CD4-positive, alpha-beta T cell treated with Interleukin-17A for 4 hours (primary cell): Measurements from ENCODE around the gene SLC35G6.
"Not testable (repeated sequence)": the region's sequence is repeated elsewhere in the genome, so short reads cannot be mapped to it uniquely, and the experiment has no call there.

Experiments used
- DNase-seq: peaks from one replicate; pipeline ENCODE4 v3.0.0-alpha.2; 2020; ENCODE audit warnings: mixed read lengths

SLC35G6 gene

DNA sequence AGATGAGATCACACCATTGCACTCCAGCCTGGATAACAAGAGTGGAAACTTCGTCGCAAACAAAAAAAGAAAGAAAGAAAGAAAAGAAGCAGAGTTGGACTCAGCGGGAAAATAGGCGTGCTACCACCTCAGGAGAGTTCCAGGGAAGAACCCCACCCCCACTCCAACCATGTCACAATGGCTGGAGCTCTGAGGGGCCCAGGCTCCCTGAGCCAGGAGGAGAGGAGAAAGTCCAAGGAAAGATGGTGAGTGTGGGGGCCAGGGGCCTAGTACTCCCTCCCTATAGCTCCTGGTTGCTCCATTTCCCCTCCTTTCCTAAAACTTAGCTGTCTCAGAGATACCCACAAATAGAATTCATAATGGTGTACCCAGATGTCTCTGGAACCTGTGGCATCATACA lies at the start of gene SLC35G6:
Gene SLC35G6 (plus strand): TSS at position 172 of the 400 bp plus-strand sequence. CDS start 71 bp downstream, at position 243.
- not testable (repeated sequence) for DNase-seq

DNA sequence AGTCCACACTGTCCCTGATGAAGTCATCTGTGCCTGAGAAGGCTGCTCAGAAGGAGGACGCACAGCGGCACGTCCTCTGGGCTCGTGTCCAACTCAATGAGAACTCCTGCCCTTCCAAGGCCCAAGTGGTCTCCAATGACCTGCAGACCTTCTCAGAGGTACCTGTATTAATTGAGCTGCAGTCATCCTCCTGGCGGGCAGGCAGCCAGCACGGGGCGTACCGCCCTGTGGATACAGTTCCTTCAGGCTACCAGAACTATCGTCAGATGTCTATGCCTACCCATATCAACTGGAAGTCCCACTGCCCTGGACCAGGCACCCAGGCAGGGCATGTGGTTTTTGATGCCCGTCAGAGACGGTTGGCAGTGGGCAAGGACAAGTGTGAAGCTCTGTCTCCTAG lies 49.0 kb upstream of the SLC35G6 start:
- no peak for DNase-seq

DNA sequence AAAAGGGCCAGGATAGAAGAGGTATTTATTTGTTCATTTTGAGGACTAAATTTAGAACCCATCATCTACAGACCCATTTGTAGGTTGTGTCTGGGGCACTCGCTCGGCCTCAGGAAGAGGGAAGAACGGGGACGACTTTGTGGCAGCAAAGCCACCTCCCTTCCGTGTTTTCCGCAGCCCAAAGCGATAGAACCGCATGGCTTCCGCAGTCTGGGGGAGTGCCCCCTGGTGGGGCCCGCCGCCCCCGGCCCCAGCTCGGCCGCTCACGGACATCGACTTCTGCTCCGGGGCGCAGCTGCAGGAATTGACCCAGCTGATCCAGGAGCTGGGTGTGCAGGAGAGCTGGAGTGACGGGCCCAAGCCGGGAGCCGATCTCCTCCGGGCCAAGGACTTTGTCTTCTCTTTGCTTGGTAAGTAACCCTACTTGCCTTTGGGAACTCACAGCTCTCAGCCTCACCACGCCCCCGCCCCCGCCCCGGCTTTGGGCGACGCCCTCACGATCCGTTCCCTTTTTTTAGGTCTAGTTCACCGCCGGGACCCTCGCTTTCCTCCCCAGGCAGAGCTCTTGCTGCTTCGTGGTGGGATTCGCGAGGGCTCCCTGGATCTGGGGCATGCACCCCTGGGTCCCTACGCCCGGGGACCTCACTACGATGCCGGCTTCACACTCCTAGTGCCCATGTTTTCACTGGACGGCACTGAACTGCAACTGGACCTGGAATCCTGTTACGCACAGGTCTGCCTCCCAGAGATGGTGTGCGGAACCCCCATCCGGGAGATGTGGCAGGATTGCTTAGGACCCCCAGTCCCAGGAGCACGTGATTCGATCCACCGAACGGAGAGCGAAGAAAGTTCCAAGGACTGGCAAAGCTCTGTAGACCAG lies 45.3 kb upstream of the SLC35G6 start:
- peak; percentile 72 for DNase-seq

DNA sequence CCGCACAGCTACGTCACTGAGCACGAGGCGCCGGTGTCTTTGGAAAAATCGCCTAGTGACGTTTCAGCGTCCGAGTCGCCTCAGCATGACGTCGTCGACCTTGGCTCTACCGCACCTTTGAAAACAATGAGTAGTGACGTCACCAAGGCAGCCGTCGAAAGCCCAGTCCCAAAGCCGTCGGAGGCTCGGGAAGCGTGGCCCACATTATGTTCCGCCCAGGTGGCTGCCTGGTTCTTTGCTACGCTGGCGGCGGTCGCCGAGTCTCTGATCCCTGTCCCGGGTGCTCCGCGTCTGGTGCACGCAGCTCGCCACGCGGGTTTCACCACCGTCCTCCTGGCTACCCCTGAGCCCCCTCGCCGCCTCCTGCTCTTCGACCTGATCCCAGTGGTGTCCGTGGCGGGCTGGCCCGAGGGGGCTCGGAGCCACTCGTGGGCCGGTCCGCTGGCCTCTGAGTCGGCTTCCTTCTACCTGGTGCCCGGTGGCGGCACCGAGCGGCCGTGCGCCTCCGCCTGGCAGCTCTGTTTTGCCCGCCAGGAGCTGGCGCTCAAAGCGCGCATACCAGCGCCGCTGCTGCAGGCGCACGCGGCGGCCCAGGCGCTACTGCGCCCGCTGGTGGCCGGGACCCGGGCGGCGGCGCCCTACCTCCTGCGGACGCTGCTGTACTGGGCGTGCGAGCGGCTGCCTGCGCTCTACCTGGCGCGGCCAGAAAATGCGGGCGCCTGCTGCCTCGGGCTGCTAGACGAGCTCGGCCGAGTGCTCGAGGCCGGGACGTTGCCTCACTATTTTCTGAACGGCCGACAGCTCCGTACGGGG lies 44.5 kb upstream of the SLC35G6 start:
- DNase-seq, result peak; percentile 85

DNA sequence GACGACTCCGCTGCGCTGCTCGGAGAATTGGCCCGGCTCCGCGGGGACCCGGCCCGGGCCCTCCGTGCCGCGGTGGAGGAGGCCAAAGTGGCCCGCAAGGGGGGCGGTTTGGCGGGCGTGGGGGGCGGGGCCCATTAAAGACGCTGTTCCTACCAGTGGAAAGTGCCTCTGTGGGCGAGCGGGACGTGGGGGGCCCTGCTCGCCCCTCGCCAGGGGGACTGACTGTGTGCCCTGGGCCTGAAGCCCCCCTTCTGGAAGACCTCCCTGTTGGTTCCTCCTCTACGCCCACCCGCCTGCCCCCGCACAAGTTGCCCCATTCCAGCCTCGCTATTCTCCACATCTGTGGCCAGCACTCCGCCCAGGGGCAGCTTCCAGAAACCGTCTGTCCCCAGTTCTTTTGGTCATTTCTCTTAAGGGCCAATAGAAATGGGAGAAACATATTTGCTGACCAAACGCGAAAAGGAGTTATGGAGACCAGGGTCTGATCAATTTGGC lies 43.8 kb upstream of the SLC35G6 start:
- DNase-seq, result no peak

DNA sequence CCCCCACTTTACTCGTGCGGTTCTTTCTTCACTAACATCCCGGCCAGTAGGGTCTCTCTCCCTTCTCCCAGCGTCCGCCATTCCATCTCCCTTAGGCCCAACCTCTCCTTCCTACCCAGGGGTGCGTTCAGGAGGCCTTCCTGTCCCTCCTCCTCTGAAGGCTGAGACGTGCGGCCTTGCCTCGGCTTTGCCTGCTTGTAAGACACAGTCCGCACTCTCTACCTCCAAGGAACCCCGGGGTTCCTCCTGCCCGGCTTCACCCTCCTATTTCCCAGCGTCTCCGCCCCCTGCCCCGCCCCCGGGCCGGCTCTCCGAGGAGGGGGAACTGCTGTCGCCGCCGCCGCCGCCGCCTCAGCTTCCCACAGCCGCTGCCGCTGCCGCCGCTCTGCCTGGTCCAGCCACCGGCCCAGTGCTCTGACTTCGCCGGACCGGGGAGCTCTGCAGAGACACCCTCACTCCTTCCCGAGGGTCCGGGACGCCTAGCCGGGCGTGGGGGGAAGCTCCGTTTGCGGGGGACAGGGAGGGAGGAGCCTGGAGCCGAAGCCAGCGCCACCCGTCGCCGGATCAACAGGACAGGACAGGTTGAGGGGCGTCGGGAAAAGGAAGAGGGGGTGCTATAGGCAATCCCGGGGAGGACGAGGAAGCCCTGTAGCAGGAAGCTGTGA lies 43.2 kb upstream of the SLC35G6 start:
- DNase-seq, result peak; percentile 85

DNA sequence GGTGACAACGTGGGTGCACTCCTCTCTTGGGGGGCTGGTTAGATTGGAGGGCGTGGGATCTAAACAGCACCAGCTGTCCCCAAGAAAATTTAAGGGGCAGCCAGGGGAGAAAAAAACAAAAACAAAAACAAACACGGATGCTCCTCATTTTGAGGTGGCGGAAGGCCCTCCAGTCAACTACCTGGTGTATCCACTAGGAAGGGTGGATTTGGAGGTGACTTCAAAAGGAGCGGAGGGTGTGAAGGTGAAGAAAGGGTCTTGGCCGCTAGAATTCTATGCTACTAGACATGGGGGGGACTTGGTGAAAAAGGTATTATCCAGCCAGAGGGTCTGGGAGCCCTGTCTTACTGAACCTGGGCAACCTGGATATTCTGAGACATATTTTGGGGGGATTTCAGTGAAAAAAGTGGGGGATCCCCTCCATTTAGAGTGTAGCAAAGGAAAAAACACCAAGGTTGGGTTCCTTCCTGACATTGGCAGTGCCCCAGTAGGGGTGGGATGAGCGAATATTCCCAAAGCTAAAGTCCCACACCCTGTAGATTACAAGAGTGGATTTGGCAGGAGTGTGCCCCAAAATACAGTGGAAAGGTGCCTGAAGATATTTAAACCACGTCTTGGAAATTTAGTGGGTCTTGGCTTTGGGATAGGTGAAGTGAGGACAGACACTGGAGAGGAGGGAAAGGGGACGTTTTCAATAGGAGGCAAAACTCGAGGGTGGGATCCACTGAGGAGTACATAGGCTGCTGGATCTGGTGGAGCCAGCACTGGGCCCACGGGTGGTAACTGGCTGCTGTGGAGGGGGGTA lies 42.4 kb upstream of the SLC35G6 start:
- DNase-seq, result no peak

DNA sequence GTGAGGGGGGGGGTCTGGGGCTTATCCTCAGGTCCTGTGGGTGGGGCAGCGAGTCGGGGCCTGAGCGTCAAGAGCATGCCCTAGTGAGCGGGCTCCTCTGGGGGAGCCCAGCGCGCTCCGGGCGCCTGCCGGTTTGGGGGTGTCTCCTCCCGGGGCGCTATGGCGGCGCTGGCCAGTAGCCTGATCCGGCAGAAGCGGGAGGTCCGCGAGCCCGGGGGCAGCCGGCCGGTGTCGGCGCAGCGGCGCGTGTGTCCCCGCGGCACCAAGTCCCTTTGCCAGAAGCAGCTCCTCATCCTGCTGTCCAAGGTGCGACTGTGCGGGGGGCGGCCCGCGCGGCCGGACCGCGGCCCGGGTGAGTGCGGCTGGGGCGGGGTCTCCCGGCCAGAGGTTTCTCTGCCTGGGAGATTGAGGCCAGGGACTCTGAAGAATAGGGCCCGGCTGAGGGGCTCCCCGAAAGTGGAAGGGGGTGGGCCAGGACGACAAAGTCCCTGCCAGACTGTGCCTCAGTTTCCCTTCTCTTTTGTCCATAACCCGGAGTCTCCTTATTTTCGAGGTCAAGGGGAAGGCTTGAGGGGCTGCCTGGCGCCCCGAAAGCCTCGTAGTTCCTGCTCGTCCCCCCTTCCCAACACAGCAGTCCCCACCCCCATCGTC lies 41.7 kb upstream of the SLC35G6 start, which contains the start of gene FGF11:
Gene FGF11 (plus strand): TSS at position 51 of the 651 bp plus-strand sequence. CDS start 109 bp downstream, at position 160.
- DNase-seq, result peak; percentile 12

DNA sequence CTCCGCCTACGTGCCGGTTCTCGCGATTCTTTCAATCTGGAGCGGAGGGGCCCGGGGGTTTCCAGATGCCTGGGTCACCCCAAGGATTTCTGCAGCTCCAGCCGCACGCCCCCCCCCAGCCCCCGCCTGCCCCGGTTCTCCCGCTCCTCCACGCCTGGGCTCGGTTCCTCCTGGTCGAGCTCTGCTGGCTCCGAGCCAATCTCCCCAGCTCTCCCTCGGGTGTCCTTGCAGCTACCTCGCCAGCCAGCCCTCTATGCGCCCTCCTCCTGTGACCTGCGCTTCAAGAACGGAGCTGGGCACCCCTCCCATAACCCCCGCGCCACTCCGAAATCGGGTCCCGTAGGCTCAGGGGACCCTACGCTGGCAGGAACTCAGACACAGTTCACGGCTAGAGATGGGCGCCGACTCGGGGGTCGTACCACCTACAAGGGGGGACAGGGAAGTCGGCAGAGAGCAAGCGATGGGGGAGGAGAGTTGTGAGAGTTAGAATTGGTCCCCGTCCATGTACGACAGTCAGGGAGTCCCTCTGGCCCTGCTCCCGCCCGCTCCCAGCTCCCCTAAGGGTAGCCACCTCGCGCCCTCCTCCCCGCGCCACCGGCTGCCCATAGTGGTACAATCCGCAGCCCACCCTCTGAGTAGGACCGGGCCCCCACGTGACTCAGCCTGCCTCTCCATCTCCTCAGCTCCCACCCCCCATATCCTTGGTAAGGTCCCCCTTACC lies 41.0 kb upstream of the SLC35G6 start:
- peak; percentile 45 for DNase-seq

DNA sequence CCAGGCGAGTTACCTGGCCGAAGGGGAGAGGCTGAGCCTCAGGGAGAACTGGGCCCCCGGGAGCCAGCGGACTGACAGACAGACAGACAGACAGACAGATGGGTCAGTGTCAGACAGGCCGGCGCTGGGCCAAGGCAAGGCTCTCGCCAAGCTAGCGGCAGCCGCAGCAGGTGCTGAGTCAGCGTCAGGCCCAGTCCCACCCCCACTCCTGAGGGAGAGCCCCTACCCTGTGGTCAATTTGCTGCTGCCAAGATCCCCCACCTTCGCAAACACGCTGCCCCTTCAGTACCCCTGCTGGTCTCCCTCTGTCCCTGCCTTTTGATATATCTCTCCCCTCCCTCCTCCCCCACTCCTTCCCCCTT lies 40.4 kb upstream of the SLC35G6 start:
- peak; percentile 5 for DNase-seq

DNA sequence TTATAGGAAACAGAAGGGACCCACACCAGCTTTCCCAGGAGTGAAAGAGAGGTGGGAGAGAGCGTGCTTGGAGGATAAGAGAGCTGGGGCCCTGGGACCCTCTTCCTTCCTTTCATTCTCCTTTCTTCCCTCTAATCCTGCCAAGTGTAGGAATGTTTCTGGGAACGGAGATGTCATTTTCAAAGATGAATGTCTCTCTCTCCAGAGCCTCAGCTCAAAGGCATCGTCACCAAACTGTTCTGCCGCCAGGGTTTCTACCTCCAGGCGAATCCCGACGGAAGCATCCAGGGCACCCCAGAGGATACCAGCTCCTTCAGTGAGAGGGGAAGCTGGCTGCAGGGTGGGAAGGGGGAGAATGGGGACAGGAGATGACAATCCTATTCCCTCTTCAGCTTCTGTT lies 40.0 kb upstream of the SLC35G6 start:
- no peak for DNase-seq

DNA sequence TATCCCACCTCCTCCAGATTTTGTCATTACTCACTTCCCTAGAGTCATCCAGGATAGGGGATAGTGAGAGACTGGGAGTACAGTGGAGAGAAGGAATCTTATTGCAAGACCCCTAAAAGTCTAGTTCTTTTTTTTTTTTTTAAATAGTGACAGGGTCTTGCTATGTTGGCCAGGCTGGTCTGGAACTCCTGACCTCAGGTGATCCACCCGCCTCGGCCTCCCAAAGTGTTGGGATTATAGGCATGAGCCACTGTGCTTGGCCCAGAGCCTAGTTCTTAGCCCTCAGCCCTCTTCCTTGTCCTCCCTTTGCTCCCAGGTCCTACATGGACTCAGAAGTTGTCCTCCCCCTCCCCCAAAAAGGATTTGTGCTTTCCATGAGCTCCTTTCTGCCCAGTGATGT lies 39.1 kb upstream of the SLC35G6 start:
- no peak for DNase-seq

DNA sequence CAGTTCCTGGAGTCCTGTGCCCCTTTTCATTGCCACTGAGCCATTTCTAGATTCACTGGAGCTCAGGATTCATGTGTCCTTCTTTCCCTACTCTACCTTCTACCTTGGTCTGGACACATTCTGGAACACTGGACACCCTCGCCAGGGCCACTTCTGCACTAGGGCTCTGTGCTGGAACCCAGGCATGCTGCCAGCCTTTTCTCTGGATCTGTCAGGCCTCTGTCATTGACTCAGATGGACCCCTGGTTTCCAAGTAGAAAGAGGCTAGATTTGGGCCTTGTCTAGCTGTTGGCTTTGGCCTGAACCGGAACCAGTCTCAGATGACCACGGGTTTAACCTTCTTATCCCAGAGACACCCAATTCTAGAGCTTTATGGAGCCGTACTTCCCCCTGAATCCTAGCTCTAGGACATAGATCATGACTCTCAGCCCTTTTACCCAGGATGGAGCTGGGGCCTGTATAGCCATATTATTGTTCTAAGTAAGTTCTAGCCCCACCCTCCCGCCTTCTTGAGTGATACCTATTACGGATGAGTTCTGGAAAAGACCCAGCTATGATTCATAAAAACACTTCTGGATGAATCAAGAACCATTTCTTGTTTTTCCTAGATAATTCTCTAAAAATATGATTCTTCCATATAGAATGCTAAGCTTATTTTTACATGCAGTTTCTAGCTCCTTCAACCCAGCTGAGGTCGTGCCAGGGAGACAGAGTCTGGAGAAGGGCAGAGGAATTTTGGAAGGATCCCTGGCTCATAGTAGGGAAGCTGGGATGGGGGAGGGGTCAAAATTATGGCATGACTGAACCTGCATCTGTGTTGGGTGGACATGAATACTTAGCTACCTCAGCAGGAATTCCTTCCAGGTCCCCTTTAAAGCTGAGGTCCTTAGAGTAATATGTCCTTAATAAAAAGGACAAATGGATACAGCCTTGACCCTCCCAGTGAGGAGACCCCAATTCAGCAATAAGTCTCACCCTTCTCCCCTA lies 37.5 kb upstream of the SLC35G6 start:
- DNase-seq, result no peak

DNA sequence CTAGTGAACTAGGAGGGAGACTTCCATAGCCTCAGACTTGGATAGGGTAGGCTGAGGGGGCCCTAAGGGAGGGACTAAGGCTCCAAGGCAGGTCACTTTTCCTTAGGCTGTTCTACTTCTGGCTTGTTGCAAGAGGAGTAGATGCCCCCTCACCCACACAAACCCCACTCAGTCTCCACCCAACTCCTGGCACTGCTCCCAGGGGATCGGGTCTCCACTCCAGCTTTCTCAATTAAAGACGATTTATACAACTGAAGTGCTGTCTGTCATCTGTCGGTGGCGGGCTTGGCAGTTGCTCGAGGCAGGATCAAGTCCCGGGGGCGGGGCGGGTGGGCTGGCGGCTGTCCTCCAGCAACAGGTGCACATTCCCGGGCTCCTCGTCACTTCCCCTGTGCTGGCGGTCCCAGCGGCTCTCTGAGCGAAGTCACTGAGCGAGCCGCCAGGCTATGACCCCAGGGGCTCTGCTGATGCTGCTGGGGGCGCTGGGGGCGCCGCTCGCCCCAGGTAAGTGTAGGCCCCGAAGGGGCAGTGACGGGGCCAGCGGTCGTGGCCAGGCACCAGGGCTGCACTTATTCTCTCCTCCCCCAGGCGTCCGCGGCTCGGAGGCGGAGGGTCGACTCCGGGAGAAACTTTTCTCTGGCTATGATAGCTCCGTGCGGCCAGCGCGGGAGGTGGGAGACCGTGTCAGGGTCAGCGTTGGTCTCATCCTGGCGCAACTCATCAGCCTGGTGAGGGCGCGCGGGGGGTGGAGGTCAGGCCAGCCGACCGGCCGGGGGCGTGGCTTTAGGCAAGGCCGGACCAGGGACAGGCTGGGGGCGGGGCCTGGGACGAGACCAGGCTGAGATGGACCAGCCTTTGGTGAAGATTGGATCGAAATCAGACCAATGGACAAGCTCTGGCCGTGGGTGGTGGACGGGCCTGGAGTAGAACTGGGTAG lies 36.3 kb upstream of the SLC35G6 start, which contains the start of gene CHRNB1:
Gene CHRNB1 (plus strand): TSS at position 380 of the 937 bp plus-strand sequence. CDS start 67 bp downstream, at position 447.
- peak; percentile 24 for DNase-seq

DNA sequence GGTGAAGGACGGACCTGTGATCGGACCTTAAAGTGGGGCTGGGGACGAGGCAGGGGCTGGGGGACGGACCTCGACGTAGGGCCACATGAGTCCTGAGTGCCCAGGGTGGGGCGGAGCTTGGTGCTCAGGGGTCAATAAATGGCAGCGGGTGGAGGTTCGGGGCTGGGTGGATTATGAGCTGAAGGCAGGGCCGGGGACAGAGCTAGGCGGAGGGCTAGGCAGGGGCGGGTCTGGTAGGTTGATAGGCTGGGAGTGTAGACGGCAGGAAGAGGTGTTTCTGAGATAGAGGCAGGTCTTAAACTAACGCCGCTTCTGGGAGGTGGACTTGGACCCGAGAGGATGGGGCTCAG lies 35.7 kb upstream of the SLC35G6 start:
- DNase-seq, result peak; percentile 57

DNA sequence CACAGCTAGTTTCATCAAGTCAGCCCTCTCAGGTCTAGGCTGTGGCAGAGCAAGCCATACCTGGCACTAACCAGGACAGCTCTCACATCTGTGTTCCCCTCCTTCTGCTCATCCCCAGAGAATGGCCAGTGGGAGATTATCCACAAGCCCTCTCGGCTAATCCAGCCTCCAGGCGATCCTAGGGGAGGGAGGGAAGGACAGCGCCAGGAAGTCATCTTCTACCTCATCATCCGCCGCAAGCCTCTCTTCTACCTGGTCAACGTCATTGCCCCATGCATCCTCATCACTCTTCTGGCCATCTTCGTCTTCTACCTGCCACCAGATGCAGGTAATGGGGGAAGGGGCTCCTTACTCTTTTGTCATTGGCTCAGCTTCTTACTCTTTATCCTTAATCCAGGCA lies 32.8 kb upstream of the SLC35G6 start:
- no peak for DNase-seq

DNA sequence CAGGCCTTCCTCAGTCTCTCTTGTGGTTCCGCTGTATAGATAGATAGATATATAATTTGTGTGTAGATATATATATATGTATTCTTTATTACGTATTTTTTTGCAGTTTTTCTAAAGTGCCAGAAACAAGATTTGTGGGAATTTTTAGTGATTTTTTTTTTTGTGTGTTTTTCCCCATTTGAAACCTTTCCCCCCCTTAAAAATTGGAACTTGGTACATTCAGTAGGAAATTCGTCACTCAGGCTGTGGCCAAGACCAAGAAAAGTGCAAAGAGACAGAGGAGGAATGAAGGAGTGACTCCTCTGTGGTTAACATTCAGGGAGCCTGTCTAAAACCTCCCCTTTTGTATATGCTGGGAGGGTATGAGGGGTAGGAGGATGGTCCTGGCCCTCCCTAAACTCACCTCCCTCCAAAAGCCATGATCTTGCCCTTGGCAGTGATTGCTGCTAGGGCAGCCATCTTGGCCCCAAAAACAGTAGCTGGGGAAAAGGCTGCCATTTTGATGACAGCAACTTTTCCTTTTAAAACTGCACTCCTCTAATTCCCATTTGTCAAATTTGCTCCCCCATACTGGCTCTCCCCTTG lies 21.2 kb upstream of the SLC35G6 start:
- DNase-seq, result no peak
